ENCODE results near the gene INCA1.
A peak's percentile ranks its signal among the peaks of the same experiment; 100 is the strongest.

Gene INCA1

DNA sequence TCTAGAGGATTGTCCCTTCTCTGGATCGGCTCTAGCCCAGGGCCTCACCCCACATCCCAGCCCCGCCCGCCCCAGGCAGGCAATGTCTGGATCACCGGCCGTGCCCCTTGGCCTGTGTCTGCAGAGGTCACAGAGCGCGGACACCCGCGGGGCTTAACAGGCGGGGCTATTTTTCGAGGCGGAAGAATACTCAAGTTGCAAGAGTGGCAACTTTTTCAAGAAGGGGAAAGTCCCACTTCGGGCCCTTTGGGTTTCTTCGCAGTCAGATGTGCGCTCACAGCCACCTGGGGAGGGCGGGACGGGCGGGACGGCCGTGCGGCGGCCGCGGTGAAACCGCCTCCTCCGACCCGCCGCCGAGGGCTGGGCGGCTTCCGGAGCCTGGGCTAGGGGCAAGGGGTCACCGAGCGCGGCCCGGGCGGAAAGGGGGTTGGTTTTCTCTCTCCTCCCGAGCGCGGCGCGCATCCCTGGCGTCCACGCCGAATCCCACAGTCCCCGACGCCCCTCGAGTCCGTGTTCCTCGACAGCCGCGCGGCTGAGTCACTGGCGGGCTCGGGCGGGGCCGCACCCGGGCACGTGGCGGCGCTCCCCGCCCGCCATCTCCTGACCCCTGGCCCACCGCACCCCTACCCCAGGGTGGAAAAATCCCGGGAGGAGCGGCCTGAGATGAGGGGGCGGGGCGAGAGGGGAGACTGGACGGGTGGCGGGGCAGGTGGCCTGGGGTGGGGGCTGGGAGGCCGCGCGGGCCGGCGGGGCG lies 47.8 kb downstream of the INCA1 start:
- DNase-seq (ENCODE audit: low read depth in 2 of 3, low spot score in 2 of 3) = peak; percentile 57 to 71 (median 69)

DNA sequence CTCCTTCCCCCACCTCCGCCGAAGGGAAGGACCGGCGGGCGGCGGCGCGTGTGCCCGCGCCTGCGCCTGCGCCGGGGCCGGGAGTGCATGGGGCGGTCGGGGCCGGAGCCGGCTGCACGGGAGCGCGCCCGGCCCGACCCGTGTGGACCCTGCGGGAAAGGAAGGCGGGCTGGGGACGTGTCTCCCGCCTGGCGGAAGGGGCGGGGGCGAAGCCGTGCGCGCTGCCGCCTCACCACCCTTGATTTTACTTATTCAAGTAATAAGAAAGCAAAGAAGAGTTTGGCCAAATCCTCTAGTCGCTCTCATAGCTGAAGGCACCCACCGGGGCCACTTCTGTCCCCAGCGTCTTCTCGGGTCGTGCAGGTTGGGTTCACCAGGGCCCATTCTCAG lies 48.4 kb downstream of the INCA1 start:
- peak in 2 of 3 experiments; percentile 57 to 68 for DNase-seq (ENCODE audit: low read depth in 2 of 3, low spot score in 2 of 3)

DNA sequence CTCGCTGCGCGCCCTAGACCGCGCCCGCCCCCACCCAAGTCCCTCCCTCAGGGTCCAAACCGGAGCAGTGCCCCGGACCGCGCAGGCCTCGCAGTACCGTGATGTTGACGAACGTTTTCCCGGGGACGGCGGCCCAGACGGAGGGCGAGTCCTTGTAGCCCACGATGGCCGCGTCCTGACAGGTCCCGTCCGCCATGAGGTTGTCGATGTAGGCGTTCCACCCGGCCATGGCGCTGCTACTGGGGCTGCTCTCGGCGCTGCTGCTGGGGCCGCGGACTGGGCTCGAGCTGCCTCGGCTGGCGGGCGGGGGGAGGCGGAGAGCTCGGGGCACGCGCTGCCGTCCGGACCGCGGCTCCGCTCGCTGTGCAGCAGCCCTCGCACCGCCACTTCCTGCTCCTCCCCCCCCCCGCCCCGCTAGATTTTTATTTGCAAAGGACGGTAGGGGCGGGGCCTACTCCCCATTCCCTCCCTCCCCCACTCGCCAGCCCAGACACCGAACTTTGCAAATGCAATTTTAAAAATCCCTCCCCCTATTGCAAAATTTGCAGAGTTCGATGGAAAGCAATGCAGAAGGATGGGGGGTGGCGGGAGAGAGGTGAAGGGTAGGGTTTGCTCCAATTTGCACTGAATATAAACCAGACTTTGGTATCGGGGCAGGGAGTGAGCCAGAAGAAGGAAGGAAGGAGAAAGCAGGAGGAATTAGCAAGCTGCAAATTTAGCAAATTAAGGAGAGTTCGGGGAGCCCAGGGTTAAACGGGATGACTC lies 49.0 kb downstream of the INCA1 start, which contains the start of gene PFN1:
PFN1 (minus strand) TSS at position 365 of the 765 bp plus-strand sequence; CDS start at position 229, 136 bp downstream.
- peak; percentile 64 to 81 (median 69) for DNase-seq (ENCODE audit: low read depth in 2 of 3, low spot score in 2 of 3)

DNA sequence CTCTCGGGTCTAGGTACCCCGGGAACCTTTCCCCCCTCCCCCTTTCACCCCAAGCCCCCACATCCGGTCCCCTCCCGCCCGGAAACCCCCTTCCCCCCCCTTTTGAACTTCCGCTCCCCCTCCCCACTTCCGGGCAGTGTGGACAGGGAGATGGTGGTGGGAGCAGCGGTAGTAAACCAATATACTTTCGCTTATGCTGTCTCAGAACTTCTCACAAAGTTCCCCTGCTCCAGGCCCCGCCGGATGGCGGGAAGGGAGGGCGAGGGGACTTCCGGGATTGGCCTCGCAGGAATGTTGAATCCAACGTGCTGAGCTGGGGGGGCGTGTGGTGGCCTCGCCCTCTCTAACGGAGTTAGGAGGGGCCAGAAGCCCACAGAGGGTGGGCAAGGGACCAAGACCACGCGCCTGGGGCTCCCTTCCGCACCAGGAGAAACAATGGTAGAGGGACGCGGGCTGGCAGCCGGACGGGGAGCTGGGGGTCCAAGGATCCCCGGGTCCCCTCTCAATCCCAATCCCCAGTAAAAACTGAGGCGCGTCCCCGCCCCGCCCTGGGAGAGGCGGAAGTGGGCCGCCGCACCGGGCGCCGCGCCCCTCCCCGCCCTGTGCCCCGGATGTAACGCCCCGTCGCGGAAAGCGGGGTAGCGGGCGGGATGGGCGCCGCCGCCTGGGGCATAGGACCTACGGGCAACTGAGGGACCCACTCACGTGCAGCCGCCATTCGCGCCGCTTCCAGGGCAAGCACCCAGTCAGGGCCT lies 49.7 kb downstream of the INCA1 start:
- peak; percentile 40 to 62 (median 57) for DNase-seq (ENCODE audit: low read depth in 2 of 3, low spot score in 2 of 3)

DNA sequence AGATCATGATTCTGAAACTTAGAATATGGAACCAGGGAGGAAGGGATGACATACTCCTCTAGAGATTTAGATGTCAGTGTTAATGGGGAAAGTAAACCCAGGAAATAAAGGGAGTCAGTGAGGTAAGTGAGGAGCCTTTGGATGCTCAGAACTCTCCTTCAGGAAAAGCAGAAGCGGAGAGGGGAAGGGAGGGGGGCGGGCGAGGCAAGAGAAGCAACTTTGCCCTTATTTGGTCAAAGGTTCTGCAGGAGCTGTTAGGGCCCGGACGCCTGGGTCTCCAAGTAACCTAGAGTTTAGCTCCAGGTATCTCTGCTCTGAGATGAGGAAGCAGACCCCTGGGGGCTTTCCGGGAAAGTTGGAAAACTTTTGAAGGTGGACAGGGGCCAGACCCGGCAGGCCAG lies 50.3 kb downstream of the INCA1 start:
- peak in 1 of 3 experiments; percentile 33 for DNase-seq (ENCODE audit: low read depth in 2 of 3, low spot score in 2 of 3)

DNA sequence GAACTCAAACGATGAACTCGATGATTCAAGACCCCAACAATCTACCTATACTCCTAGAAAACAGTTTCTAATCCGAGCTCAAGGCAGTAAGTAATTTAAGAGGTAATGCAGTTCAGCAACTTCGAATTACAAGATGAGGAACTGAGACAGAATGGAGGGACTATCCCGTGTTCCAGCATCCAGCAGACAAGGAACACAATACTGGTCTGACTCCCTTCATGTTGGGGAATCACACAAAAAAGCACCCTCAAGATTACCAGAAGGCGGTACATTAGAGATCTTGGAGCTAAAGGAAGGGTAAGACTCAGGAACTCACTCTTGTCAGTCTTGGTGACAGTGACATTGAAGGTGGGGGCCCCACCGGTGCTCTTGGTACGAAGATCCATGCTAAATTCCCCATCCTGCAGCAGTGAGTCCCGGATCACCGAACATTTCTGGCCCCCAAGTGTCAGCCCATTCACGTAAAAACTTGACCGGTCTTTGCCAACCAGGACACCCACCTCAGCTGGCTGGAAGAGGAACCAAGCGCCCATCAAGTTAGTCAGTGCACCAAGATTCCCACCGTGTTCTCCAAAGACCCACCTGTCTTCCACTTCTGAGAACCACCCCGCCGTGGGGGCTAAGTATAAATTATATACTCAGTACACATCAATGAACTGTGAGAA lies 50.9 kb downstream of the INCA1 start:
- DNase-seq (ENCODE audit: low read depth in 2 of 3, low spot score in 2 of 3) = no peak

DNA sequence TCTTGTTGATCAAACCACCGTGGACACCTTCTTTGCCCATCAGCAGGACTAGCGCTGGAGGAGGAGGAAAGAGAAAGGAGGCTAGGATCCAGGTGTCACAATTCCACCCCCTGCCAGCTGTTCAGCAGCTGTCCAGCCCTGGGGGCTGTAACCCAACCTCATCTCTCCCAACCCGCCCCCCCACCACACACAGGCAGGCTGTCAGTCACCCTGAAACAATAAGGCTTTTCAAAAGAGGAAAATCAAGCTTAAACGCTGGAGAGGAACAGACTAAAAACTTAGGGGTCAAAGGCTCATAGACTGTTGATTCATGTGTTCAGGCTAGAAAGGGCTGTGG lies 51.4 kb downstream of the INCA1 start:
- no peak for DNase-seq (ENCODE audit: low read depth in 2 of 3, low spot score in 2 of 3)

DNA sequence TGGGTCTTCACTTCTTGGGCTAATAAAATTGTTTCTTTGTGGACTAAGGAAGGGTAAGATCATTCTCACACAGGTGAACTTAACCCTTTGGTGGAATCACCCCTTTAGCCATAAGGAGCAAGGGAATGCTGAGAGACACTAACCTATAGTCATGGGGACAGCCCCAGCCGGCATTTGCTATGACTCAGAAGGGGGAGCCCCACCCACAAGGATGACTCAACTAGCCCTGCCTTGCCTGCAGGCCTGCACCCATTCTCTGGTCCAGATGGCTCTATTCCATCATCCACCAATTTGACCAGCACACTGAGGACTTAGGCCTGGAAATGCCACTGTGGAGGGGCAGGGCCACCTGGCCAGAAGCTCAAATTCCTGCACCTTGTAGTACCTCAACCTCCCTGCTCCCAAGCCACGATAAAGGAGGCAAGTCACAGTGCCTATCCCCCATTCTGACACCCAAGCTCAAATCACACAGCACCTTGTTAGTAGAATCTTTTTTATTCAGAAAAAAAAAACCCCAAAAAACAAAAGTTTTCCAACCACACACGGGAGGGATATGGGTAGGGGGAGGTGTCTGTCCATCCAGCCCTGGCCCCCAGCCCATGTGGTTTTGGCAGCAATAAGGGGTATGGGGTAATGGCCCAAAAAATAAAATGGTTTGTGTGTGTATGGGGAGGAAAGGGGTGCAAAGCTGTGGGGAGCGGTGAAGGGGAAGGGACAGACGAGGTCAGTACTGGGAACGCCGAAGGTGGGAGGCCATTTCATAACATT lies 52.0 kb downstream of the INCA1 start:
- DNase-seq (ENCODE audit: low read depth in 2 of 3, low spot score in 2 of 3) = peak; percentile 64 to 75 (median 68)

DNA sequence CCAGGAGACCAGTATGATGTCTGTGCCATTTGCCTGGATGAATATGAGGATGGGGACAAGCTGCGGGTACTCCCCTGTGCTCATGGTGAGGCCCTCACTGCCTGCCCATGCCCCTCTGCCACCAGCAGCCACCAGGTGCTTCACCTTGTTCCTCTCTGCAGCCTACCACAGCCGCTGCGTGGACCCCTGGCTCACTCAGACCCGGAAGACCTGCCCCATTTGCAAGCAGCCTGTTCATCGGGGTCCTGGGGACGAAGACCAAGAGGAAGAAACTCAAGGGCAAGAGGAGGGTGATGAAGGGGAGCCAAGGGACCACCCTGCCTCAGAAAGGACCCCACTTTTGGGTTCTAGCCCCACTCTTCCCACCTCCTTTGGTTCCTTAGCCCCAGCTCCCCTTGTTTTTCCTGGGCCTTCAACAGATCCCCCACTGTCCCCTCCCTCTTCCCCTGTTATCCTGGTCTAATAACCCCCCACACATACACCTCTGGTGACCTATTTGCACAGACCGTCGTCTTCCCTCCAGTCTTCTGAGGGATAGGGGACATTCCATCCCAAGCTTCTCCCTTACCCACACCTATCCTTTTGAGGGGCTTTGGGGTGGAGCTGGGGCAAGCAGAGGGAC lies 52.7 kb downstream of the INCA1 start:
- DNase-seq (ENCODE audit: low read depth in 2 of 3, low spot score in 2 of 3) = peak in 1 of 3 experiments; percentile 25

DNA sequence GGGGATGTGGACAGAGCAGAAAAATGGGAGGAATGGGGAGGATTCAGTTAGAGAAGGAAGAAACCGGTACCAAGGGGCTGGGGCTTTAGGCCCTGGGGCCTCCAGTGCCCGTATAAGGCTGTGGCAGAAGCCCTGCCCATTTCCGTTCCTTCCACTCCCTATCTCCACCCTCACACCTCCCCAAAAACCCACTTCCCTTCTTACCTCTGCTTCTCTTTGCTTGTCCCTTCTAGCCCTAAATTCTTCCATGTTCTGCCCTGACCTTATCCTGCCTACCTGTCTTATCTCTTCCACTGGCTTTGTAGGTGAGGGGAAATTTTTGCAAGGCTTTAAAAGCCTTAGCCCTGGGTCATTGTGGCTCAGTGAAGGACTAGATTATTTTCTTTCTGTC lies 53.2 kb downstream of the INCA1 start:
- DNase-seq (ENCODE audit: low read depth in 2 of 3, low spot score in 2 of 3) = peak in 1 of 3 experiments; percentile 27

DNA sequence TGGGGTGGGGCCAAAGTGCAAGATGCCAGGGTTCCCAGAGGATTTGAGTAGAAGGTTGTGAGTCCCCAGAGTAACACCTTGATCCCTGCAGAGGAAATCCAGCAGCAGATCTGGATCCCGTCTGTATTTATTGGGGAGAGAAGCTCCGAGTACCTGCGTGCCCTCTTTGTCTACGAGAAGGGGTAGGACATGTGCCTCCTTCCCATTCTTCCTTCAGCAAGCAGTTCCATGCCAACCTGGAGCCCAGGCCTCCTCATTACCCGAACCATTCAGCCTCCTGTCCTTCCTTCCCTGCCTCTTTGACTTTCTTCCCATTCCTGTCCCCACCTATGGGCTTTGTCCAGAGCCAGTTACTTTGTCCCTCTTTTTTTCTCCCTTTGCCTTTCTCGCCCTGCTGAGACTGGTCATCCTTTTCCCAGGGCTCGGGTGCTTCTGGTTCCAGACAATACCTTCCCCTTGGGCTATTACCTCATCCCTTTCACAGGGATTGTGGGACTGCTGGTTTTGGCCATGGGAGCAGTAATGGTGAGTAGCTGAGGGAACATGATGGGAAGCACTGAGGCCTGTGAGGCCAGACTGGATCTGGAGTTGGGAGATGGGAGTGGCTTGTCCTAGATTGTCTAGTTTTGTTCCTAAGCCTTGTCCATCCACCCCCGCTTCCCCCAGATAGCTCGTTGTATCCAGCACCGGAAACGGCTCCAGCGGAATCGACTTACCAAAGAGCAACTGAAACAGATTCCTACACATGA lies 54.4 kb downstream of the INCA1 start:
- no peak for DNase-seq (ENCODE audit: low read depth in 2 of 3, low spot score in 2 of 3)

DNA sequence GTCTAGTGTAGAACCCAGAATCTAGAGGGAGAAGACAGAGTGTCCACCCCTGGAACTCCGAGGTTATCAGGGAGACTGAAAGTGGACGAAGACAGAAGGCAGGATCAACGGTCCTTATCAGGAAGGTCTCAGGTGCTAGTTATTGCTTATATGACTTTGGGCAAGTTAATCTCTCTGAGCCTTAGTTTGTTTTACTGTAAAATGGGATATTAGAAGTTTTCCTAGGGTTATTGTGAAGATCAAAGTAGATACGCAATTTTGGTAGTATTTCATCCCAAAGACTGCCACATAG lies 56.1 kb downstream of the INCA1 start:
- DNase-seq (ENCODE audit: low read depth in 2 of 3, low spot score in 2 of 3) = no peak

DNA sequence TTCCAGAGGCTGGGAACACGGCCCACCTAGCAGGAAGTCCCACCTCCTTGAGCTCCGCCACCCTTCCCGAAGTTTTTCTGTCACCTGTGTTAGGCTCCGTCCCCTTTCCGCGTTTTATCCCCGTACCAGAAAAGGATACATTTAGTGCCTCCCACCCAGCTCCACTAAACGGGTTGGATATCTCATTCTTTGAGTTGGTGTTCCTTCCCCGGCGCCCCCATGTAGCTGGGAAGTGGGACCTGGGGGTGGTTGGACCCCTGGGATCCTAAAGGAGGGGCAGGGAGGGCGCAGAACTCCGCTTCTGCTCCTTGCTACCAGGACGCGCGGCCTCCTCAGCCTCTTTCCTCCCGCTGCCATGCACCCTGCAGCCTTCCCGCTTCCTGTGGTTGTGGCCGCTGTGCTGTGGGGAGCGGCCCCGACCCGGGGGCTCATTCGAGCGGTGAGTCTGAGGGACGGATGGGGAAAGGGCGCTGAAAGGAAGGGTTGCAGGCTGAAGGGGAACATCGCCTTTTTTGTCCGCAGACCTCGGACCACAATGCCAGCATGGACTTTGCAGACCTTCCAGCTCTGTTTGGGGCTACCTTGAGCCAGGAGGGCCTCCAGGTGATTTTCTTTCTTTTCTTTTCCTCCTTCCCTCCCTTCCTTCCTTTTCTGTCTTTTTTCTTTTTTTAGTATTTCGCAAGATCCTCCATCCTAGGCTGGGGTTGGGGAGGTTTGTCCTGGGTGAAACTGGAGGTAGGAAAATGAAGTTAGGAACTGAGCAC lies 56.6 kb downstream of the INCA1 start:
- peak in 1 of 3 experiments; percentile 26 for DNase-seq (ENCODE audit: low read depth in 2 of 3, low spot score in 2 of 3)

DNA sequence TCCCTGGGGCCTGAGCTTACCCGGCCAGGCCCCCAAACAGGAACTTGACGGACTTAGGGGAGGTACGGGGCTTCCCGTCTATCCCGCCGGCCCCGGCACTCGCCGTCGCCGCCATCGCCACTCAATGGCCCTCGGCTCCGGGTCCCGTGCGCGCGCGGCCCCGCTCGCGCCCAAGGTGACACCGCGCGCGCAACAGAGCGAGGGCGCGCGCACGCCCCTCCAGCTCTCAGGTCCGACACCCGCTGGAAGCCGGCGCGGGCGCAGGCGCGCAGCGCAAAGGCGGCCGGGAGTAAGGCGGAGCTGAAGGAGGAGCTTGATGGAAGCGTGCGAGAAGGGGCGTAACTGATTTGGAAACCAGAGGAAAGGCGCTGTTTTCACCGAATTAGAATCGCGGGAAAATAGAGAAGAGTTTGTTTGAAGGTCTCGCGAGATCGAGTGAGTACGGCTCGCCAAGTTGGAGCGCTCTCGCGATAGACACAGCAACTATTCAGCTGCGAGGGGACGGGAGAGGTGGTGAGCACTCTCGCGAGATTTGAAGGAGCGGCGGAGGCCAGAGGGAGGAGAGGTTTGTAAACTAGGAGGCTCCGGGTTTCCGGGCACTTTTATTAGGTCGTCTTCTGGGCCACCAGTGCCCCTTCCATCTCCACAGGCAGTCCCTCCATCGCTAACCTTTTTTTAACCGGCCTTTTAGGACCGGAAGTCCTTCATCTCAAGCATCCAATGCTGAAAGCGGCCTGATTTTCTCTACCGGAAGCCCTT lies 57.3 kb downstream of the INCA1 start, which contains the start of the genes RNF167 and SLC25A11:
RNF167 (plus strand) TSS at position 473 of the 759 bp plus-strand sequence. CDS start 642 bp downstream, outside the sequence.
SLC25A11 (minus strand) TSS at position 251 of the 759 bp plus-strand sequence; CDS start at position 115, 136 bp downstream.
- DNase-seq (ENCODE audit: low read depth in 2 of 3, low spot score in 2 of 3) = peak; percentile 78 to 96 (median 85)

DNA sequence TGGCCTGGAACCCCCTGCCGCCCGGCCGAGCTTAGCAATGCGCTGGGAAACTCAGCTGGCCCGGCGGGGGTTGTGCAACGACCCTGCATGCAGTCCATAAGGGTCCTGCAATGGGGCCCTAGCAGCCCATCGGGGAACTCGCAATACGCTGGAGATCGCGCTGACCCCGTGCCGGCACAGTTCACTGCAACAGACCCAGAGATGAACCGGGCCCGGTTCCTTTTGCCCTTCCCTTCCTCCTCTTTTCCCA lies 57.9 kb downstream of the INCA1 start:
- no peak for DNase-seq (ENCODE audit: low read depth in 2 of 3, low spot score in 2 of 3)

DNA sequence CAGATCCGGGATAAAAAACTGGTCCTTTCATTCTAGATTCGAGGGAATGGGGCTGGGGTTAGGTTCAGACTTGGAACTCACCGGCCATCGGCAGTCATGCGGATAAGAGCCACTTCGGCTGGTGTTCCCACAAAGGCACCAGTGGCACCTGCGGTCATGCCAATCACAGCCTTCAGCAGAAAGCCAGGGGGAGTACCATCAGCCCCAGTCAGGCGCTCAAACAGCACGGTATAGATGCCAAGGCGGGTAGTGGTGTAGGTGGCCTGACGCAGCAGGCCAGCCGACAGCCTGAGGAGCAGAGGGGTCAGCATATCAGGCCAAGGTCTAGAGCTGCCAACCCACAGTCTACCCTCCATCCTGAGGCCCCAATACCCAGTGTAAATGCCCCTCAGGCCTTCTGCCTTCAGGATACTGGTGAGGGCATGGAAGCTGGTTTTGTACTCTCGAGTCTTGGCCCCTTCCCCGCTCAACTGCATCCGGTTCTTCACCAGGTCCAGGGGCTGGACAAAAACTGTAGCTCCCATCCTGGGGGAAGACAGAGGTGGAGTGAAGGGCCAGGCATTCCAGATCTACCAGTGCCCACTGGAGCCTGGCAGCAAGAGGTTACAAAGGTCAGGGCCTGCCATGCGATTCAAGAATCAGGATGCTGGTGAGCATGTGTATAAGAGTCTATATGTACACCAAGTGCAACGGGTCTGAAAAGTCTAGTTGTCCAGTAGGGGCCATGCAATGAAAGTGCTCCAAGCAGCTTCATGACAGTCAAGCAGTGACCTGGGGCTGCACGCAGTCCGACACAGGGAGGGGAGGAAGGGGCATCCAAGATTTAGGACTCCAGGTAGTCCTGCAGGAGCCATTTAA lies 58.4 kb downstream of the INCA1 start:
- no peak for DNase-seq (ENCODE audit: low read depth in 2 of 3, low spot score in 2 of 3)

Data from activated CD8-positive, alpha-beta memory T cell treated with anti-CD3 and anti-CD28 coated beads for 48 hours (primary cell).